ENCODE measurements around the gene GPC5.

DNA sequence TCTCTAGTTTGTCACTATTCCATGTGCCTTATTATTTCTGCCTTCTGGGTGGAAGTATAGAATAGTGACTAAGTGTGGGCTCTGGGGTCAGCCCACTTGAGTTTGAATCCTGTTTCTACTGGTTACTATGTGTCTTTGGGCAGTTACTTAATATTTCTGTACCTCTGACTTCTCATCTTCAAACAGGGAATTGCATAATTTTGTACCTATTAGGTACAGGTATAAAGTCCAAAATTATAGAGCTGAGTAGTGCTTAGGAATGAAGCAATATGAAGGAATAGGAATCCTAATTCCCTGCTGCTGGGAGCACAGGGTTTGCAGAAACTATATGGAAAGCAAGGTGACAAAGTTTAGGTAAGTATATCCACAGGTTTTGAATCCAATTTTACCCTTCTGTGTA is 564.5 kb downstream of the GPC5 start:
- TF ChIP-seq POLR2AphosphoS5 (IDR thresholded peaks at IDR 0.05) (no peak), POLR2A (IDR thresholded peaks at IDR 0.05) (no peak), EP300 (IDR thresholded peaks at IDR 0.05) (no peak)
- TF ChIP-seq, protein P1, sequence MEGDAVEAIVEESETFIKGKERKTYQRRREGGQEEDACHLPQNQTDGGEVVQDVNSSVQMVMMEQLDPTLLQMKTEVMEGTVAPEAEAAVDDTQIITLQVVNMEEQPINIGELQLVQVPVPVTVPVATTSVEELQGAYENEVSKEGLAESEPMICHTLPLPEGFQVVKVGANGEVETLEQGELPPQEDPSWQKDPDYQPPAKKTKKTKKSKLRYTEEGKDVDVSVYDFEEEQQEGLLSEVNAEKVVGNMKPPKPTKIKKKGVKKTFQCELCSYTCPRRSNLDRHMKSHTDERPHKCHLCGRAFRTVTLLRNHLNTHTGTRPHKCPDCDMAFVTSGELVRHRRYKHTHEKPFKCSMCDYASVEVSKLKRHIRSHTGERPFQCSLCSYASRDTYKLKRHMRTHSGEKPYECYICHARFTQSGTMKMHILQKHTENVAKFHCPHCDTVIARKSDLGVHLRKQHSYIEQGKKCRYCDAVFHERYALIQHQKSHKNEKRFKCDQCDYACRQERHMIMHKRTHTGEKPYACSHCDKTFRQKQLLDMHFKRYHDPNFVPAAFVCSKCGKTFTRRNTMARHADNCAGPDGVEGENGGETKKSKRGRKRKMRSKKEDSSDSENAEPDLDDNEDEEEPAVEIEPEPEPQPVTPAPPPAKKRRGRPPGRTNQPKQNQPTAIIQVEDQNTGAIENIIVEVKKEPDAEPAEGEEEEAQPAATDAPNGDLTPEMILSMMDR (IDR thresholded peaks at IDR 0.05), result no peak
